GM12878 (cell line): ENCODE results near the gene SELENOO. TPM values are rescaled to one million over a fixed set of nuclear protein-coding genes. Genes with fewer than 3 reads are reported as not detected.

Experiments used
- ATAC-seq: fragments of 200-7000 bp; cut with Tn5 transposase; 3 replicates; pipeline ENCODE4 v1.9.1; 2020; ENCODE audit warnings: mild to moderate bottlenecking, moderate library complexity
- BruUV-seq: library from RNA; stranded (reverse); fragments of 400-500 nt; replicated peaks from 2 replicates; lab custom pipeline; 2021; lab: Mats Ljungman, UMichigan
- CTCF ChIA-PET: fragments of 300-600 bp; sonication (Branson Sonifier 250); formaldehyde crosslinking; extraction: SDS; loops from one replicate; lab custom pipeline; 2021; ENCODE audit warnings: inconsistent platforms; lab: Yijun Ruan, JAX
- POLR2A ChIA-PET: fragments of 350-600 bp; formaldehyde crosslinking; extraction: SDS; loops from one replicate; lab custom pipeline; 2021; ENCODE audit warnings: inconsistent platforms; lab: Charles Lee
- RAD21 ChIA-PET: fragments of 300-600 bp; sonication (Branson Sonifier 250); formaldehyde crosslinking; loops from one replicate; lab custom pipeline; 2023; ENCODE audit warnings: antibody characterized with exemption; ENCODE audit not compliant: unreplicated experiment; lab: Charles Lee
- SMC1A ChIA-PET: fragments of 300-600 bp; sonication (Branson Sonifier 250); formaldehyde crosslinking; loops from one replicate; lab custom pipeline; 2023; ENCODE audit not compliant: unreplicated experiment, uncharacterized antibody; lab: Charles Lee
- DNase-seq: peaks from one replicate; pipeline ENCODE4 v3.0.0-alpha.2; 2011; ENCODE audit warnings: low read depth, low spot score
- FAIRE-seq: peaks from 3 replicates; lab custom pipeline; 2011; peaks lifted over from hg19 to GRCh38; lab: Jason Lieb, UNC
- H2AFZ ChIP-seq: 2 replicates; pipeline ENCODE4 v1.6.0; 2011; ENCODE audit warnings: low read depth, low read length, control low read depth; ENCODE audit not compliant: control insufficient read depth
- H3K27ac ChIP-seq: 2 replicates; pipeline ENCODE4 v1.5.1; 2011; ENCODE audit warnings: control low read depth; ENCODE audit not compliant: control insufficient read depth, insufficient read depth
- H3K27me3 ChIP-seq, 2 experiments: replicated peaks in 1 of 2; 2 replicates each; pipeline versions ENCODE4 v1.6.0 to v1.6.1; 2011; ENCODE audit warnings: low read length in 1 of 2; ENCODE audit not compliant: control insufficient read depth in 2 of 2, insufficient read depth in 2 of 2
- H3K36me3 ChIP-seq, 2 experiments: 2 replicates each; pipeline ENCODE4 v1.5.1; 2011; ENCODE audit warnings: low read length in 1 of 2; ENCODE audit not compliant: control insufficient read depth in 2 of 2, insufficient read depth in 2 of 2
- H3K4me1 ChIP-seq: 2 replicates; pipeline ENCODE4 v1.6.1; 2011; ENCODE audit warnings: mild to moderate bottlenecking, low read length, moderate library complexity, mixed read lengths; ENCODE audit not compliant: control insufficient read depth, insufficient read depth
- H3K4me2 ChIP-seq: 2 replicates; pipeline ENCODE4 v1.6.0; 2011; ENCODE audit warnings: control low read depth; ENCODE audit not compliant: control insufficient read depth, insufficient read depth
- H3K4me3 ChIP-seq: fragments of 200-600 bp; sonication (generic); 2 replicates; pipeline ENCODE4 v1.5.1; 2016
- H3K79me2 ChIP-seq: 2 replicates; pipeline ENCODE4 v1.6.0; 2011; ENCODE audit warnings: low read length; ENCODE audit not compliant: control insufficient read depth, insufficient read depth
- H3K9ac ChIP-seq: 2 replicates; pipeline ENCODE4 v1.8.0; 2011; ENCODE audit warnings: low read length, control low read depth, mixed read lengths; ENCODE audit not compliant: control insufficient read depth, insufficient read depth
- H3K9me3 ChIP-seq: replicated peaks from 3 replicates; pipeline ENCODE4 v1.5.1; 2011; ENCODE audit warnings: mild to moderate bottlenecking, low read length; ENCODE audit not compliant: control insufficient read depth, insufficient read depth
- H4K20me1 ChIP-seq: 2 replicates; pipeline ENCODE4 v1.6.0; 2011; ENCODE audit not compliant: control insufficient read depth, insufficient read depth
- CBFB ChIP-seq: IDR thresholded peaks from 2 replicates; pipeline ENCODE4 v1.6.1; 2016; ENCODE audit warnings: antibody characterized with exemption, low read depth
- CREM ChIP-seq: IDR thresholded peaks from 2 replicates; pipeline ENCODE4 v1.6.1; 2014; ENCODE audit warnings: antibody characterized with exemption, low read depth
- EZH2 ChIP-seq: IDR thresholded peaks from 2 replicates; pipeline ENCODE4 v1.6.1; 2012; ENCODE audit warnings: low read depth, mild to moderate bottlenecking, control low read depth, inconsistent platforms, low read length, borderline replicate concordance; ENCODE audit not compliant: control insufficient read depth
- IKZF2 ChIP-seq, 2 experiments: fragments of 450-650 bp; IDR thresholded peaks; 2 replicates each; pipeline ENCODE4 v1.6.1; 2017; ENCODE audit warnings: mild to moderate bottlenecking in 2 of 2, moderate library complexity in 2 of 2
- JUND ChIP-seq: IDR thresholded peaks from 2 replicates; pipeline ENCODE4 v1.6.1; 2012; ENCODE audit warnings: low read depth, mild to moderate bottlenecking, low read length, improper control_type of control experiment, moderate library complexity
- MTA2 ChIP-seq: fragments of 450-650 bp; IDR thresholded peaks from 2 replicates; pipeline ENCODE4 v1.6.1; 2016; ENCODE audit warnings: low read depth, mild to moderate bottlenecking, moderate library complexity
- NBN ChIP-seq: fragments of 450-650 bp; IDR thresholded peaks from 2 replicates; pipeline ENCODE4 v1.6.1; 2016
- NR2C1 ChIP-seq: fragments of 450-650 bp; IDR thresholded peaks from 2 replicates; pipeline ENCODE4 v1.6.1; 2017; ENCODE audit warnings: antibody characterized with exemption, mild to moderate bottlenecking, moderate library complexity
- NR2F1 ChIP-seq: fragments of 450-650 bp; conservative IDR thresholded peaks from 2 replicates; pipeline ENCODE4 v1.6.1; 2017; ENCODE audit warnings: mild to moderate bottlenecking
- SMAD1 ChIP-seq: fragments of 450-650 bp; IDR thresholded peaks from 2 replicates; pipeline ENCODE4 v1.6.1; 2018; ENCODE audit warnings: mild to moderate bottlenecking, low read depth; ENCODE audit not compliant: partially characterized antibody
- SUZ12 ChIP-seq: fragments of 200-600 bp; sonication (generic); IDR thresholded peaks from one replicate; pipeline ENCODE4 v1.6.1; 2018; ENCODE audit warnings: antibody characterized with exemption, mild to moderate bottlenecking; ENCODE audit not compliant: unreplicated experiment
- ZNF622 ChIP-seq: fragments of 450-650 bp; IDR thresholded peaks from 2 replicates; pipeline ENCODE4 v1.6.1; 2017; ENCODE audit warnings: mild to moderate bottlenecking, inconsistent platforms
- WGBS: methylation state at CpG from one replicate; pipeline ENCODE4 v1.1.6; 2016; ENCODE audit warnings: low lambda C conversion rate; ENCODE audit not compliant: insufficient replicate concordance, insufficient coverage; ENCODE audit errors: missing lambda C conversion rate; 5-methylcytosine and 5-hydroxymethylcytosine counted together
- in situ Hi-C: fragments of 300-500 bp; cut with MboI; formaldehyde crosslinking; loops from 9 replicates; pipeline ENCODE4 v1.14.3; 2018; ENCODE audit warnings: mixed read lengths
- intact Hi-C: fragments of 100-400 bp; cut with micrococcal nuclease; formaldehyde crosslinking; loops from one replicate; pipeline ENCODE4 v1.14.2; 2022; ENCODE audit not compliant: unreplicated experiment
- polyA plus RNA-seq, 11 experiments: library from polyadenylated mRNA; depleted of rRNA in 4 of 11; unstranded in 6 of 11; stranded (reverse) in 5 of 11; fragments of >200 nt; fragmentation: Nextera tagmentation in 4 of 11; fragmentation: Illumina TruSeq in 1 of 11; extraction: Ambion mirVana in 4 of 11; extraction: Trizol in 1 of 11; gene quantifications; 1 replicate in 1 of 11; 2 replicates in 10 of 11; pipeline versions ENCODE4 v1.2.1 to v1.2.3, GENCODE V29; 2011 to 2016; ENCODE audit warnings: inconsistent platforms in 2 of 11, missing spikeins in 2 of 11, low read depth in 1 of 11
- total RNA-seq, 4 experiments: library from RNA; depleted of rRNA in 3 of 4; stranded (reverse); fragments of >200 nt in 3 of 4; fragmentation: Illumina TruSeq in 1 of 4; extraction: Trizol in 1 of 4; gene quantifications; 2 replicates each; pipeline versions ENCODE4 v1.2.1 to v1.2.3, GENCODE V29; 2013 to 2021
- TF ChIP-seq, protein P1 (sequence below): fragments of 450-650 bp; IDR thresholded peaks from 2 replicates; pipeline ENCODE4 v1.6.1; 2017; ENCODE audit warnings: borderline replicate concordance
- TF ChIP-seq, protein P2 (sequence below): IDR thresholded peaks from 2 replicates; pipeline ENCODE4 v1.6.1; 2012; ENCODE audit warnings: low read length, inconsistent platforms
- TF ChIP-seq, protein P3 (sequence below): fragments of 450-650 bp; IDR thresholded peaks from 2 replicates; pipeline ENCODE4 v1.6.1; 2018; ENCODE audit warnings: borderline replicate concordance, mild to moderate bottlenecking; ENCODE audit not compliant: partially characterized antibody
- TF ChIP-seq, protein P4 (sequence below): fragments of 450-650 bp; conservative IDR thresholded peaks from 2 replicates; pipeline ENCODE4 v1.6.1; 2017; ENCODE audit warnings: mild to moderate bottlenecking, moderate library complexity

SELENOO gene
- total and polyA plus RNA-seq, 10 of the 15 experiments (the other 5 are each of a cell fraction or from before 2014, with no cell fraction given): 0.42 to 23.3 (median 3.3) TPM

DNA sequence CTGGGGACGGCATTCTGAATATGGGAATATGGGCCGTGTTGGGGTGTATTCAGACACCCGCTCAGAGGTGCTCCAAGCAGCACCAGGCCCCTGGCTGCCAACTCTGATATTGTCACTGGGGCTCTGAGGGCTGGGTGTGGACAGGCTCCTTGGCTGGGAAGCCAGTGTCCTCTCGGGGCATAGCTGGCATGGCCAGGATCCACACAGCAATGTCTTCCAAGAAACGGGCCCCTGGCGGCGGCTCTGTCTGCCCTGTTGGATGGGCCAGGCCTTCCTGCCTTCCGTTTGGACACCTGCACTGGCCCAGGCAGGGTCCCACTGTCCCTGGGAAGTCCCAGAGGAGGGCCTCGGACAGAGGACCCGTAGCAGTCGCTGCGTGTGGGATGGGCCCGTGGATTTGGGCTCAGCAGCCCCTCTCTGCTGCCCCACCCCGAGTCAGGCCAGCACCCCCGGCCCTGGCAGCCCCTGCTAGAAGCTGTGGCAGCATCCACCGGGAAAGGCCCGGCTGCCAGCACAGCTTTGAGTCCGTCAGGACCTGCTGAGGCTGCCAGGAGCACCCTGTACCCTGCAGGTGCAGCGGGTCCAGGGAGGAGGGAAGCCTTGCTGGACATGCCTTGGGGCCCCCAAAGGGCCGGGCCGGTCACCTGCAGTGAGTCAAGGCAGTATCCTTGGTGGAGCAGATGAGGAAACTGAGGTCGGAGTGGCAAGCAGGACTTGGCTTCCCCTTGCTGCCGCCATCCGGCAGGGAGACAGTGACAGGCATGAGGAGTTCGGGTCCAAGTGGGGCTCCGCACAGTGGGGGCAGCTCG, 26.2 kb upstream of the SELENOO start:
- no peaks in the 10 kb centered on the region for H3K27me3 ChIP-seq
- no peaks in the 10 kb centered on the region for H3K9me3 ChIP-seq
- FAIRE-seq (no peak), ATAC-seq (peak; percentile 13; the same call in 1 of the 3 replicates), DNase-seq (no peak)
- no peak overlapping the region for H2AFZ ChIP-seq
- intact Hi-C loops (no loop called here), in situ Hi-C loops (no loop called here)
- H3K9ac ChIP-seq: no peak overlapping the region
- peaks cover 6% of the 10 kb centered on the region for H3K4me1 ChIP-seq
- 49% methylated on average over 26 of the region's 27 CpGs for WGBS
- ChIA-PET POLR2A (no interaction called here), CTCF (no interaction called here), SMC1A (no interaction called here), RAD21 (no interaction called here)
- no TSS peak for BruUV-seq
- no peaks in the 10 kb centered on the region for H3K79me2 ChIP-seq
- no peak overlapping the region for H3K27ac ChIP-seq
- no peaks in the 10 kb centered on the region for H4K20me1 ChIP-seq
- no peaks in the 10 kb centered on the region for H3K36me3 ChIP-seq
- H3K4me3 ChIP-seq: no peak overlapping the region
- no peak overlapping the region for H3K4me2 ChIP-seq
- TF ChIP-seq NBN (no peak), SUZ12 (no peak), EZH2 (no peak), SMAD1 (no peak), JUND (no peak), IKZF2 (IDR thresholded peaks at IDR 0.05) (no peak), NR2C1 (no peak), NR2F1 (no peak), CREM (no peak), ZNF622 (no peak), CBFB (no peak), MTA2 (no peak)
- TF ChIP-seq, protein P1, sequence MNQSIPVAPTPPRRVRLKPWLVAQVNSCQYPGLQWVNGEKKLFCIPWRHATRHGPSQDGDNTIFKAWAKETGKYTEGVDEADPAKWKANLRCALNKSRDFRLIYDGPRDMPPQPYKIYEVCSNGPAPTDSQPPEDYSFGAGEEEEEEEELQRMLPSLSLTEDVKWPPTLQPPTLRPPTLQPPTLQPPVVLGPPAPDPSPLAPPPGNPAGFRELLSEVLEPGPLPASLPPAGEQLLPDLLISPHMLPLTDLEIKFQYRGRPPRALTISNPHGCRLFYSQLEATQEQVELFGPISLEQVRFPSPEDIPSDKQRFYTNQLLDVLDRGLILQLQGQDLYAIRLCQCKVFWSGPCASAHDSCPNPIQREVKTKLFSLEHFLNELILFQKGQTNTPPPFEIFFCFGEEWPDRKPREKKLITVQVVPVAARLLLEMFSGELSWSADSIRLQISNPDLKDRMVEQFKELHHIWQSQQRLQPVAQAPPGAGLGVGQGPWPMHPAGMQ: no peak
- TF ChIP-seq, protein P2, sequence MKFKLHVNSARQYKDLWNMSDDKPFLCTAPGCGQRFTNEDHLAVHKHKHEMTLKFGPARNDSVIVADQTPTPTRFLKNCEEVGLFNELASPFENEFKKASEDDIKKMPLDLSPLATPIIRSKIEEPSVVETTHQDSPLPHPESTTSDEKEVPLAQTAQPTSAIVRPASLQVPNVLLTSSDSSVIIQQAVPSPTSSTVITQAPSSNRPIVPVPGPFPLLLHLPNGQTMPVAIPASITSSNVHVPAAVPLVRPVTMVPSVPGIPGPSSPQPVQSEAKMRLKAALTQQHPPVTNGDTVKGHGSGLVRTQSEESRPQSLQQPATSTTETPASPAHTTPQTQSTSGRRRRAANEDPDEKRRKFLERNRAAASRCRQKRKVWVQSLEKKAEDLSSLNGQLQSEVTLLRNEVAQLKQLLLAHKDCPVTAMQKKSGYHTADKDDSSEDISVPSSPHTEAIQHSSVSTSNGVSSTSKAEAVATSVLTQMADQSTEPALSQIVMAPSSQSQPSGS: no peak
- TF ChIP-seq, protein P3, sequence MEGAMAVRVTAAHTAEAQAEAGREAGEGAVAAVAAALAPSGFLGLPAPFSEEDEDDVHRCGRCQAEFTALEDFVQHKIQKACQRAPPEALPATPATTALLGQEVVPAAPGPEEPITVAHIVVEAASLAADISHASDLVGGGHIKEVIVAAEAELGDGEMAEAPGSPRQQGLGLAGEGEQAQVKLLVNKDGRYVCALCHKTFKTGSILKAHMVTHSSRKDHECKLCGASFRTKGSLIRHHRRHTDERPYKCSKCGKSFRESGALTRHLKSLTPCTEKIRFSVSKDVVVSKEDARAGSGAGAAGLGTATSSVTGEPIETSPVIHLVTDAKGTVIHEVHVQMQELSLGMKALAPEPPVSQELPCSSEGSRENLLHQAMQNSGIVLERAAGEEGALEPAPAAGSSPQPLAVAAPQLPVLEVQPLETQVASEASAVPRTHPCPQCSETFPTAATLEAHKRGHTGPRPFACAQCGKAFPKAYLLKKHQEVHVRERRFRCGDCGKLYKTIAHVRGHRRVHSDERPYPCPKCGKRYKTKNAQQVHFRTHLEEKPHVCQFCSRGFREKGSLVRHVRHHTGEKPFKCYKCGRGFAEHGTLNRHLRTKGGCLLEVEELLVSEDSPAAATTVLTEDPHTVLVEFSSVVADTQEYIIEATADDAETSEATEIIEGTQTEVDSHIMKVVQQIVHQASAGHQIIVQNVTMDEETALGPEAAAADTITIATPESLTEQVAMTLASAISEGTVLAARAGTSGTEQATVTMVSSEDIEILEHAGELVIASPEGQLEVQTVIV: no peak
- TF ChIP-seq, protein P4, sequence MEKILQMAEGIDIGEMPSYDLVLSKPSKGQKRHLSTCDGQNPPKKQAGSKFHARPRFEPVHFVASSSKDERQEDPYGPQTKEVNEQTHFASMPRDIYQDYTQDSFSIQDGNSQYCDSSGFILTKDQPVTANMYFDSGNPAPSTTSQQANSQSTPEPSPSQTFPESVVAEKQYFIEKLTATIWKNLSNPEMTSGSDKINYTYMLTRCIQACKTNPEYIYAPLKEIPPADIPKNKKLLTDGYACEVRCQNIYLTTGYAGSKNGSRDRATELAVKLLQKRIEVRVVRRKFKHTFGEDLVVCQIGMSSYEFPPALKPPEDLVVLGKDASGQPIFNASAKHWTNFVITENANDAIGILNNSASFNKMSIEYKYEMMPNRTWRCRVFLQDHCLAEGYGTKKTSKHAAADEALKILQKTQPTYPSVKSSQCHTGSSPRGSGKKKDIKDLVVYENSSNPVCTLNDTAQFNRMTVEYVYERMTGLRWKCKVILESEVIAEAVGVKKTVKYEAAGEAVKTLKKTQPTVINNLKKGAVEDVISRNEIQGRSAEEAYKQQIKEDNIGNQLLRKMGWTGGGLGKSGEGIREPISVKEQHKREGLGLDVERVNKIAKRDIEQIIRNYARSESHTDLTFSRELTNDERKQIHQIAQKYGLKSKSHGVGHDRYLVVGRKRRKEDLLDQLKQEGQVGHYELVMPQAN: no peak
